Measurements from ENCODE around the gene GNL1.

DNA sequence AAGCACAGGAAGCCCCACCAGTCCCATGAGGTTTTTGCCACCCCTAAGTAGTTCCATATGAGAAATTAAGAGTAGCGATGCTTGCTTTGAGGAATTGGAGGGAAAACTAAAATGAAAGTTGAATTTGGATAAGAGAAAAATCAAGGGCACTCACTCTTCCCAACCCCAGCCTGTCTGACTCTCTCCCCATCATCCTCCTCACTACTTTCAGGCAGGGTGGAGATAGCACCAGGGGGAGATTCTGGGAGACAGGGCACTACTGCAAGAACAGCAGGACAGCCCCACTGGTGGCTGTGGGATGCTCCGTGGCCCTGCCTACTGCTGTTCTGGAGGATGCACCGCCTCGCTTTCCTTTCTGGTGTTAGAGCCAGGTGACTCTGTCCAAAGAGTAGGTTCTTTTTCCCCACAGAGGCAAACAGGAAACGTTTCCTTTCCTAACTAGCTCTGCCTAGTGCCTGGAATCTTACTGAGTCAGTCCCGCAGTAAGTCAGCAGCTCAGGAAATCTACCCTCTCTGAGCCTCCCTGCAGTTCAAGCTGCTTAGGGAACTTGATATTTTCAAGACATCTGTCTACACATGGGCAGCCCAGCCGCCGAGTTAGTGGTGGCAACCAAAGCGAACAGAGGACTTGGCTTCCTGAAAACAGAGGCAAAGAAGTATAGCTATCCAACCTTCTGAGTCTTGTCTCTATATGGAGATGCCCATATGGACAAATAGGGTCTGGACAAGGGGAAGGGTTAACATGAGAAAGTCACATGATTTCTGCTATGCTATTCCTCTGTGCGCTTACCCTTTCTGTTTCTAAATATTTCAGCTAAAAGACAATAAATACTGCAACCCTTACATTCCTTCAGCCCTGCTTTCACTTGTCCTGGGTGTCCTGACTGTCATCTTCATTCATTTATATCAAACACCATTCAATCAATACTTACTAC is 55.6 kb downstream of the GNL1 start:
- TF ChIP-seq EZH2 (IDR thresholded peaks at IDR 0.05; ENCODE audit: low read depth, unreplicated experiment) (no peak), CREB1 (CRISPR knock-in tag; IDR thresholded peaks at IDR 0.05; ENCODE audit: low read depth) (no peak), EZH2phosphoT487 (IDR thresholded peaks at IDR 0.05; ENCODE audit: unreplicated experiment) (no peak), POLR2AphosphoS5 (IDR thresholded peaks at IDR 0.05; ENCODE audit: low read depth) (no peak), ZNF114 (CRISPR knock-in tag; IDR thresholded peaks at IDR 0.05) (no peak), ZNF331 (CRISPR knock-in tag; IDR thresholded peaks at IDR 0.05; ENCODE audit: low read depth) (no peak), NANOG (IDR thresholded peaks at IDR 0.05; ENCODE audit: borderline replicate concordance) (no peak), JUNB (IDR thresholded peaks at IDR 0.05; ENCODE audit: unreplicated experiment) (no peak), STAT1 (IDR thresholded peaks at IDR 0.05; ENCODE audit: unreplicated experiment) (no peak)
- TF ChIP-seq, protein P1, sequence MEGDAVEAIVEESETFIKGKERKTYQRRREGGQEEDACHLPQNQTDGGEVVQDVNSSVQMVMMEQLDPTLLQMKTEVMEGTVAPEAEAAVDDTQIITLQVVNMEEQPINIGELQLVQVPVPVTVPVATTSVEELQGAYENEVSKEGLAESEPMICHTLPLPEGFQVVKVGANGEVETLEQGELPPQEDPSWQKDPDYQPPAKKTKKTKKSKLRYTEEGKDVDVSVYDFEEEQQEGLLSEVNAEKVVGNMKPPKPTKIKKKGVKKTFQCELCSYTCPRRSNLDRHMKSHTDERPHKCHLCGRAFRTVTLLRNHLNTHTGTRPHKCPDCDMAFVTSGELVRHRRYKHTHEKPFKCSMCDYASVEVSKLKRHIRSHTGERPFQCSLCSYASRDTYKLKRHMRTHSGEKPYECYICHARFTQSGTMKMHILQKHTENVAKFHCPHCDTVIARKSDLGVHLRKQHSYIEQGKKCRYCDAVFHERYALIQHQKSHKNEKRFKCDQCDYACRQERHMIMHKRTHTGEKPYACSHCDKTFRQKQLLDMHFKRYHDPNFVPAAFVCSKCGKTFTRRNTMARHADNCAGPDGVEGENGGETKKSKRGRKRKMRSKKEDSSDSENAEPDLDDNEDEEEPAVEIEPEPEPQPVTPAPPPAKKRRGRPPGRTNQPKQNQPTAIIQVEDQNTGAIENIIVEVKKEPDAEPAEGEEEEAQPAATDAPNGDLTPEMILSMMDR (conservative IDR thresholded peaks at IDR 0.05; ENCODE audit: low read depth in 2 of 2), result no peak
- TF ChIP-seq, protein P2, sequence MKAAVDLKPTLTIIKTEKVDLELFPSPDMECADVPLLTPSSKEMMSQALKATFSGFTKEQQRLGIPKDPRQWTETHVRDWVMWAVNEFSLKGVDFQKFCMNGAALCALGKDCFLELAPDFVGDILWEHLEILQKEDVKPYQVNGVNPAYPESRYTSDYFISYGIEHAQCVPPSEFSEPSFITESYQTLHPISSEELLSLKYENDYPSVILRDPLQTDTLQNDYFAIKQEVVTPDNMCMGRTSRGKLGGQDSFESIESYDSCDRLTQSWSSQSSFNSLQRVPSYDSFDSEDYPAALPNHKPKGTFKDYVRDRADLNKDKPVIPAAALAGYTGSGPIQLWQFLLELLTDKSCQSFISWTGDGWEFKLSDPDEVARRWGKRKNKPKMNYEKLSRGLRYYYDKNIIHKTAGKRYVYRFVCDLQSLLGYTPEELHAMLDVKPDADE (IDR thresholded peaks at IDR 0.05), result no peak
- TF ChIP-seq, protein P3, sequence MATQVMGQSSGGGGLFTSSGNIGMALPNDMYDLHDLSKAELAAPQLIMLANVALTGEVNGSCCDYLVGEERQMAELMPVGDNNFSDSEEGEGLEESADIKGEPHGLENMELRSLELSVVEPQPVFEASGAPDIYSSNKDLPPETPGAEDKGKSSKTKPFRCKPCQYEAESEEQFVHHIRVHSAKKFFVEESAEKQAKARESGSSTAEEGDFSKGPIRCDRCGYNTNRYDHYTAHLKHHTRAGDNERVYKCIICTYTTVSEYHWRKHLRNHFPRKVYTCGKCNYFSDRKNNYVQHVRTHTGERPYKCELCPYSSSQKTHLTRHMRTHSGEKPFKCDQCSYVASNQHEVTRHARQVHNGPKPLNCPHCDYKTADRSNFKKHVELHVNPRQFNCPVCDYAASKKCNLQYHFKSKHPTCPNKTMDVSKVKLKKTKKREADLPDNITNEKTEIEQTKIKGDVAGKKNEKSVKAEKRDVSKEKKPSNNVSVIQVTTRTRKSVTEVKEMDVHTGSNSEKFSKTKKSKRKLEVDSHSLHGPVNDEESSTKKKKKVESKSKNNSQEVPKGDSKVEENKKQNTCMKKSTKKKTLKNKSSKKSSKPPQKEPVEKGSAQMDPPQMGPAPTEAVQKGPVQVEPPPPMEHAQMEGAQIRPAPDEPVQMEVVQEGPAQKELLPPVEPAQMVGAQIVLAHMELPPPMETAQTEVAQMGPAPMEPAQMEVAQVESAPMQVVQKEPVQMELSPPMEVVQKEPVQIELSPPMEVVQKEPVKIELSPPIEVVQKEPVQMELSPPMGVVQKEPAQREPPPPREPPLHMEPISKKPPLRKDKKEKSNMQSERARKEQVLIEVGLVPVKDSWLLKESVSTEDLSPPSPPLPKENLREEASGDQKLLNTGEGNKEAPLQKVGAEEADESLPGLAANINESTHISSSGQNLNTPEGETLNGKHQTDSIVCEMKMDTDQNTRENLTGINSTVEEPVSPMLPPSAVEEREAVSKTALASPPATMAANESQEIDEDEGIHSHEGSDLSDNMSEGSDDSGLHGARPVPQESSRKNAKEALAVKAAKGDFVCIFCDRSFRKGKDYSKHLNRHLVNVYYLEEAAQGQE (IDR thresholded peaks at IDR 0.05; ENCODE audit: unreplicated experiment), result no peak
